Vagina (tissue), 2 donors: ENCODE results near the gene IL2RG. TPM values are rescaled to one million over a fixed set of nuclear protein-coding genes. Genes with fewer than 3 reads are reported as not detected.

Source experiments
- DNase-seq, 2 donors: peaks; one replicate each; pipeline ENCODE4 v3.0.0-alpha.2; 2017; ENCODE audit errors: extremely low spot score in 2 of 2
- H3K27ac ChIP-seq: fragments of 200-600 bp; sonication (generic); one replicate; pipeline ENCODE4 v1.5.1; 2019
- H3K27me3 ChIP-seq: fragments of 200-600 bp; sonication (generic); one replicate; pipeline ENCODE4 v1.5.1; 2019
- H3K36me3 ChIP-seq, 2 donors: fragments of 200-600 bp; sonication (generic); one replicate each; pipeline ENCODE4 v1.5.1; 2017 to 2019
- H3K4me1 ChIP-seq: fragments of 200-600 bp; sonication (generic); one replicate; pipeline ENCODE4 v1.5.1; 2019
- H3K4me3 ChIP-seq, 2 donors: fragments of 200-600 bp; sonication (generic); 1 replicate in 1 of 2; 2 replicates in 1 of 2; pipeline ENCODE4 v1.5.1; 2016 to 2019
- H3K9me3 ChIP-seq: fragments of 200-600 bp; sonication (generic); one replicate; pipeline ENCODE4 v1.5.1; 2019
- CTCF ChIP-seq, 3 experiments: fragments of 450-650 bp in 2 of 3; fragments of 200-600 bp in 1 of 3; sonication (generic) in 1 of 3; IDR thresholded peaks; one replicate each; pipeline ENCODE4 v1.5.1; 2017 to 2019; ENCODE audit warnings: antibody characterized with exemption in 3 of 3, mild to moderate bottlenecking in 2 of 3, moderate library complexity in 2 of 3
- POLR2A ChIP-seq, 2 donors: fragments of 450-650 bp; IDR thresholded peaks; one replicate each; pipeline ENCODE4 v1.6.1; 2017; ENCODE audit warnings: antibody characterized with exemption in 2 of 2, mild to moderate bottlenecking in 2 of 2, moderate library complexity in 2 of 2
- POLR2AphosphoS5 ChIP-seq, 2 donors: sonication (generic); formaldehyde crosslinking; IDR thresholded peaks; one replicate each; pipeline ENCODE4 v1.9.0; 2017; ENCODE audit warnings: antibody characterized with exemption in 2 of 2, mild to moderate bottlenecking in 2 of 2, low read depth in 1 of 2; ENCODE audit not compliant: insufficient read depth in 1 of 2
- intact Hi-C: fragments of 100-400 bp; cut with DNase I; formaldehyde crosslinking; loops from one replicate; pipeline ENCODE4 v1.15.1; 2023
- total RNA-seq: library from RNA; depleted of rRNA; stranded (reverse); fragments of >200 nt; gene quantifications from one replicate; pipeline ENCODE4 v1.2.3, GENCODE V29; 2016

Gene IL2RG
- total RNA-seq, 1 donor from 2014 or later: 4.2 TPM

GRCh38 chrX:71103110-71103983, 8.0 kb downstream of the IL2RG start:
- TF ChIP-seq CTCF (IDR thresholded peaks at IDR 0.05): no peak
- H3K36me3 ChIP-seq: no peaks in the 10 kb centered on the region
- H3K4me1 ChIP-seq: peaks cover 12% of the 10 kb centered on the region
- H3K27ac ChIP-seq: peak overlapping the region; percentile 49
- no peak for DNase-seq
- intact Hi-C loops: no loop called here
- peaks cover 3% of the 10 kb centered on the region for H3K27me3 ChIP-seq
- H3K9me3 ChIP-seq: no peaks in the 10 kb centered on the region
- H3K4me3 ChIP-seq: peak overlapping the region in 1 of 2 donors; percentile 4

- no peak overlapping the region for H3K27ac ChIP-seq
- H3K9me3 ChIP-seq: no peaks in the 10 kb centered on the region
- DNase-seq: no peak
- no peak for TF ChIP-seq CTCF (IDR thresholded peaks at IDR 0.05)
- no peak for TF ChIP-seq POLR2AphosphoS5 (IDR thresholded peaks at IDR 0.05; ENCODE audit: insufficient read depth in 1 of 2, low read depth in 1 of 2)
- no peak for TF ChIP-seq POLR2A (IDR thresholded peaks at IDR 0.05)
- intact Hi-C loops: no loop called here
- no peaks in the 10 kb centered on the region for H3K36me3 ChIP-seq
- H3K4me3 ChIP-seq: no peak overlapping the region
- H3K4me1 ChIP-seq: peaks cover 20% of the 10 kb centered on the region
- peaks cover 3% of the 10 kb centered on the region for H3K27me3 ChIP-seq
These were observed 9.1 kb downstream of the IL2RG start for GRCh38 chrX:71102292-71102691.

GRCh38 chrX:71100581-71101505, 10.5 kb downstream of the IL2RG start:
- no peaks in the 10 kb centered on the region for H3K9me3 ChIP-seq
- no peak overlapping the region for H3K4me3 ChIP-seq
- H3K27me3 ChIP-seq: peaks cover 3% of the 10 kb centered on the region
- H3K36me3 ChIP-seq: no peaks in the 10 kb centered on the region
- TF ChIP-seq POLR2AphosphoS5 (IDR thresholded peaks at IDR 0.05; ENCODE audit: insufficient read depth in 1 of 2, low read depth in 1 of 2) (no peak), CTCF (IDR thresholded peaks at IDR 0.05) (no peak), POLR2A (IDR thresholded peaks at IDR 0.05) (no peak)
- intact Hi-C loops: no loop called here
- peaks cover 29% of the 10 kb centered on the region for H3K4me1 ChIP-seq
- DNase-seq: no peak
- H3K27ac ChIP-seq: no peak overlapping the region

GRCh38 chrX:71099736-71100135, 11.6 kb downstream of the IL2RG start:
- Histone ChIP-seq H3K27me3 (peaks cover 3% of the 10 kb centered on the region), H3K4me1 (peaks cover 29% of the 10 kb centered on the region), H3K36me3 (no peaks in the 10 kb centered on the region), H3K9me3 (no peaks in the 10 kb centered on the region), H3K27ac (no peak overlapping the region), H3K4me3 (no peak overlapping the region)
- no peak for TF ChIP-seq POLR2AphosphoS5 (IDR thresholded peaks at IDR 0.05; ENCODE audit: insufficient read depth in 1 of 2, low read depth in 1 of 2)
- no peak for DNase-seq
- intact Hi-C loops: no loop called here

GRCh38 chrX:71098951-71099506, 12.3 kb downstream of the IL2RG start:
- DNase-seq: no peak
- TF ChIP-seq POLR2A (IDR thresholded peaks at IDR 0.05): no peak
- no peak for TF ChIP-seq POLR2AphosphoS5 (IDR thresholded peaks at IDR 0.05; ENCODE audit: insufficient read depth in 1 of 2, low read depth in 1 of 2)
- no peak for TF ChIP-seq CTCF (IDR thresholded peaks at IDR 0.05)
- H3K4me1 ChIP-seq: peaks cover 23% of the 10 kb centered on the region
- peaks cover 3% of the 10 kb centered on the region for H3K27me3 ChIP-seq
- no peak overlapping the region for H3K27ac ChIP-seq
- no peaks in the 10 kb centered on the region for H3K36me3 ChIP-seq
- no peak overlapping the region for H3K4me3 ChIP-seq
- intact Hi-C loops: no loop called here
- no peaks in the 10 kb centered on the region for H3K9me3 ChIP-seq
